NCI-H1417 (cell line): ENCODE measurements around the gene USO1.
"Not testable (repeated sequence)": the region's sequence is repeated elsewhere in the genome, so short reads cannot be mapped to it uniquely, and the experiment has no call there.

Experiments used
- DNase-seq, 3 experiments: peaks; one replicate each; lab custom pipeline; 2025; lab: John Stamatoyannopoulos, UW

Gene USO1

DNA sequence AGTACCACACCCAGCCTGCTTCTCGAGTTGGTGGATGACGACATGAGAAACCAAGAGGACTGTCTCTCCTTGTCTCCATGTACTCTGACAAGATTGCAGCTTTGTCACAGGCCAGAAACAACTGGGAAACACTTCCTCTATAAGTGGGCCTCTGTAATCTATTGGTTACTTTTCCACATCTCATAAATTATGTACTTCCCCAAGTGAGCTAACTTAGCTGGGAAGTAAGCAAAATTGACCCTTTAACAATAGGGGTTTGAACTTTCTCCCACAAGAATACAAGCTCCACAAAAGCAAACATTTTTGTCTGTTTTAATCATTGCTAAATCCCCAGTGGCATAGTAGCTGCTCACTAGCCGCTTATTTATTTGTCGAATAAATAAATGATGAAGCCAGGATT, 14.1 kb upstream of the USO1 start:
- no peak for DNase-seq

DNA sequence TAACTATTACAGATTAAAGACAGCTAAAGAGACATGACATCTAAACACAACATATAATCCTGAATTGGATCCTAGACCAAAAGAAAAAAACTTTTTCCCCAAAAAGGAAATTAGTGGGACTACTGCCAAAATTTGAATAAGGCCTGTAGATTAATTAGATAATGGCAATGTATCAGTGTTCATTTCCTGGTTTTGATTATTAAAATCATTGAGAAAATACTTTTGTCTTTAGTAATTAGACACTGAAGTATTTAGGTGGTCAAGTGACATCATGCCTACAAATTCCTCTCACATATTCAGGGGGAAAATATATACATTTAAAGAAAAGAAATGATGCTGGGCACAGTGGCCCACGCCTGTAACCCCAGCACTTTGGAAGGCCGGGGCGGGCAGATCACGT, 10.4 kb upstream of the USO1 start:
- no peak for DNase-seq

DNA sequence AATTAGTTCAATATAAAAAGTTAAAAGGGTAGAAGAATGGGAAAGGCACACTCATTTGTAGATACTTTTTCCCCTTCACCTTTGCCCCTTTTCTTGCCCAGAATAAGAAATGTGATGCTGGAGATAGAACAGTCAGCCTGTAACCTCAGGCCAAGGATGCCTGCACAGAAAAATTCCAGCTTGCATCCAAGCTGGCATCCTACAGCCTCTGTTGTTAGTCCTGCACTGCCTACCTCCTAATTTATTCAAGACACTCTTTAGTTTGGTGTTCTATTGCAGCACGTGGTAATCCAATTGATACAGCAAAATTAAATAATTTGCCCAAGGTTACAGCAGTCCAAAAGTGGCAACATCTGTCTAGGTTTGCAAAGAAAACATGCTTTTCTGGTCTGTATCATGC, 9.7 kb upstream of the USO1 start:
- no peak for DNase-seq

DNA sequence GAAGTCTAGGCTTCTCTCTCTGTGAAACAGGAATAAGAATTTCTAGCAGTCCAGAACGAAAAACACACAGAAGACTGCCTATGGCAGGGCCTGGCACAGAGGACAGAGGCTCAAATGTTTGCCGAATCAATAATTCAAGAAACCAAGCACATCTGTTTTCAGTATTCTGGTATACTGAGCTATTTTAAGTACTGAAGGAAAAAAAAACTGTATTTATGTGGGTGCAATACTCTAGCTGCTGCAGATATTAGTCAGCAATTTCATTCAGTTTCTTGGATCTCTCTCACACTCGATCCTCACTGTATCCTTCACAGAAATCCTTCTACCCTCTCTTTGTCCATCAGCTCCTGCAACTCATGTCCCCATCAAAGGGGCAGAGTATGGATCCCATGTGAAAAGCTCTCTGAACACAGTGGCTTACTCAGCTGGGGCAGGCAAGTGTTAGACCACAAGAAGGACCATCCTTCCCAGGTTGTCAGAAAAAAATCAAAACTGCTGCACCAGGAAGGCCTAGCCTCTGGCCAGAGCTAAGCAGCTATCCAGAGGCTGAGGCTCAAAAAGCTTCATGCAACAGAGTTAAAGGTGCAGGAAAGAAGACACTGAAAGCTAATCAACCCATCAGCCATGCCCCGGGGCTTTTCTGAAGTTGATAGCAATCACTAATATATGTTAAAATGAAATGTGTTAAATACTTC, 9.1 kb upstream of the USO1 start:
- no peak for DNase-seq

DNA sequence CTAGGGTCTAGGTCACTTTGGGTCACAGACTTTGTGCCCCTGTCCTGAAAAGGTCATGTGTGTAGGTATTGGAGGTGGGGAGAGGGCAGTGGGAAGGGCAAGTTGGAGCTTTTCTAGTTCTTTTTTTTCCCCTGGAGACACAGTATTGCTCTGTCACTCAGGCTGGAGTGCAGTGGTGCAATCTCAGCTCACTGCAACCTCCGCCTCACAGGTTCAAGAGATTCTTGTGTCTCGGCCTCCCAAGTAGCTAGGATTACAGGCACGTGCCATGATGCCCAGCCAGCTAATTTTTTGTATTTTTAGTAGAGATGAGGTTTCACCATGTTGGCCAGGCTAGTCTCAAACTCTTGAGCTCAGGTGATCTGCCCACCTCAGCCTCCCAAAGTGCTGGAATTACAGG, 8.3 kb upstream of the USO1 start:
- not testable (repeated sequence) for DNase-seq

DNA sequence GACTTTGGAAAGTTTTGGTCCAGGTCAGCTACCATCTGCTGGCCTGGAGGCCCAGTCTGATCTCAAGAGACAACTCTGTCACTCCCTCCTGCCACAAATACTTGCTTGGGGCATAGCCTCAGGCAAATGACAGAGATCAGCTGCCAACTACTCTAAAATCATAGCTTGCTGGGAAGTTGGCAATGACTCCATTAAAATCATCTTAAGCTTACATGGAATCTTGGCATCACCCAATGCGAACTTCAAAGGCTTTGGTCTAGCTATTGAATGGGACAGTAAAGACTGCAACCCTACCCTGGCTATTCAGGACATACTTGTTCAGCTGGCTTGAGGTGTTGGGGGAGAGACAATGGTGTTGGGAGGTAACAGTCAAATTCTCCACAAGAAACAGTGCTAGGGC, 7.0 kb upstream of the USO1 start:
- DNase-seq = no peak

DNA sequence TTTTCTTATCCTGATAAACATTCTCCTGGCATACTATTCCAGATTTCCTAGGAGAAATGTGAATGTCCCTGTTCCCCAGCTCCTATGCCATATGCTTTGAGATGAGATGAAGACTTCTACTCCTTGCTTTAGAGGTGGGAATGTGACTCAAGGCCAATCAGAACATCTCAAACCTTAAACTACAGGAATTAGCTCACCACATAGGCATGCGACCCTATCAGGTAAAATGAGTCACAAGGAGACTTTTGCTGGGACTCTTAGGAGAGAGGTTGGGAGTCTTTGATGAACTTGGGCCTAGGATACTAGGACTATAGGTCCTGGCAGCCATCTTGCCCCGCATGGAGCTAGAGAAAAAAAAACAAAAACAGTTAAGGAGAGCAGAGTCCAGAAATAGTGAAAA, 5.8 kb upstream of the USO1 start:
- no peak for DNase-seq

DNA sequence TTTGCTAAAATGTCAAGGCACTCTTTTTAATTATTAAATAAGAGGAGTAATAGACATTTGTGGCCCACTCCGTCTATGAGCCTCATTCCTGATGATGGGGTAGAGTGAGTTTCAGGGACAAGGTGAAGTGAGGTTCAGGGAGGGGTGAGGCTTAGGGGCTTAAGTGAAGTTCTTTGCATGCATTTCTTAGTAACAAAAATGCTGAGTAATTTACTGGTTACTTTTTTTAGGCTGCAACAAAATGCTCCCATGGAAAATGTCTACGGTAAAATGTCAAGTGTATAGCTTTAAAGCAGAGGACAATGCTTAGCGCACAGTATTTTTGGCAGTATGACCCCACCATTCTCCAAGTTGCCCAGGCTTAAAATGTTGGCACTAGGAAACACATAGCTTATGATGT, 2.0 kb upstream of the USO1 start:
- no peak for DNase-seq

DNA sequence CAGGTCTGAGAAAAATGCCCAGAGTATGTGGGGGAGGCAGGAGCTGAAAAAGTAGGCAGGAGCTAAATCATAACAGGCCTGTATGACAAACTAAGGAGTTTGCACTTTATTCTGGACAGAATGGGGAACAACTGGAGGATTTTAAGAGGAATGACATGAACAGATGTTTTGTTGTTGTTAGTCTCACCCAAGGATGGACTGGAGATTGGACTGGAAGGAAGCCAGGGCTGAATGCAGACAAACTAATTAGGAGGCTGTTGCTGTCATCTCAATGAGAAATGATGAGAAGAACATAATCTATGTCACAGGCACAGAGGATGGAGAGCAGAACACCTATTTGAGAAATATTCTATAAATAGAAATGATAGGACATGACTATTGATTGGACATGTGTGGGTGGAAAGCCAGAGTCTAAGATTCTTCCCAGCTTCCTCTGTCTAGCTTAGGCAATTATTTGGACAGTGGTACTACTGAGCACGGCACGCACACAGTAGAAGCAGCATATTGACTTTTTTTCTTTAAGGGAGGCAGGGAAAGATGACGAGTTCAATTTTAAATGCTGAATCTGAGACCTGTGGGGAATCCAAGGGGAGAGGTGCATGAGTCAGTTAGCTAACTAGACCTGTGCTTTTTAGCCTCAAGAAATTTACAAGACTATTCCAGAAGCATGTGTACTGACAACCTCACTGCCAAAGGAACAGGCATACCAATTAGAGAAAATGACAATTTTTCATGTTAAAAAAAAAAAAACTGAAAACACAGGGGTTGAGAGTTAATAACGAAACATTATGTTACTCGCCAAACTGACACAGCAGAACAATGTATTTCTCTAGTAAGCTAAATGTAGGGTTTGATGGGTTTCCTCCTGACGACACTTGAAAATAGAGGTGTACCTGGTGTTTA, 963 bp upstream of the USO1 start:
- peak in 2 of 3 experiments; percentile 42 to 70 for DNase-seq

DNA sequence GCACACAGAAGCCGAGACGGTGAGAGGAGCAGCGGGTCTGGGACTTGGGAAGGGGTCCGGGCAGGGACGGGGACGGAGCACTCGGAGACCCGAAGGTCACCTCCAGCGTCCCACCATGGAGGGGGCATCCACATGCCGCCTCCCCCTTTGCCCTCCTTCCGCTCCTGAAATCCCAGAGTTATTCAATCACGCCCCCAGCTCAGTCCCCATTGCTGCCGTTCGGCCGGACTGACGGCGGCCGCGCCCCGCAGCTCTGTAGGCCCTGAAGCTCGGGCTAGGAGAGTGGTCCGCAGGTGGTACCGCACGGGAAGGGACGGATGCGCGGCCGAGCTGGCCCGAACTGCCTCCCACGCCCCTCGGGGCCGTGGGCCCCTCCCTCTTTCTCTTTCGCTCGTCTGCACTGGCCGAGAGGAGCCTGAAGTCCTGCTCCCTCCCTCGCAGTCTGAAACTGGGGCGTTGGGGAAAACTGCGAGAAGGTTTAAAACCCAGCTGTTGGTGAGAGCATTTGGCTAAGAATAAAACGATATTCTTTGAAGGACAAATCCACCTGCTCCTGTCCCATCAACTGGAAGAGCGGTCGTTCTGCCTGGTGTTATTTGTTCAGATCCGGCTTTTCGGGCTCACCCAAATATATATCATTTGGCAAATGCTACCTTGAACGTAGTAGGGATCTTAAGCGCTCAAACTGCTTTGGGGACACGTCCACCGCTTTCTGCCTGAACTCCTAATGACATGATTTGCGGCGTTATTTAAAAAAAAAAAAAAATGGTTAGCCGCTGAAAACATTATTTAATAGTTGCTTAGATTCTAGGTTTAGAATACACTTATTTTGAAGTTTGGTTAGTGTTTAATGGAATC, 719 bp downstream of the USO1 start:
- peak; percentile 48 to 87 (median 84) for DNase-seq

DNA sequence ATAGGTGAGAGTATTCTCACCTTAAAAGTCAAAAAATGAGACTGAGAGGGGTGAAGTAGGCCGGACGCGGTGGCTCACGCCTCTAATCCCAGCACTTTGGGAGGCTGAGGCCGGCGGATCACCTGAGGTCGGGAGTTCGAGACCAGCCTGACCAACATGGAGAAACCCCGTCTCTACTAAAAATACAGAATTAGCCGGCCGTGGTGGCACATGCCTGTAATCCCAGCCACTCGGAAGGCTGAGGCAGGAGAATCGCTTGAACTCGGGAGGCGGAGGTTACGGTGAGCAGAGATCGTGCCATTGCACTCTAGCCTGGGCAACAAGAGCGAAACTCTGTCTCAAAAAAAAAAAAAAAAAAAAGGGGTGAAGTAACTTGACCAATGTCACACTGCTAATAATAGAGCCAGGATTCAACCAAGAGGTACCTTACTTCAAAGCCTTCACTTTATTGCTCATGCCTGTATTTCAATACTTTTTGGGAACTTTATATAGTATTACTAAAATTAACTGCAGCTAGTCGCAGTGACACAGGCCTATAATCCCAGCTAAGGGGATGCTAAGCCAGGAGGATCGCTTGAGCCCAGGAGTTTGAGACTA, 1.7 kb downstream of the USO1 start:
- not testable (repeated sequence) for DNase-seq

DNA sequence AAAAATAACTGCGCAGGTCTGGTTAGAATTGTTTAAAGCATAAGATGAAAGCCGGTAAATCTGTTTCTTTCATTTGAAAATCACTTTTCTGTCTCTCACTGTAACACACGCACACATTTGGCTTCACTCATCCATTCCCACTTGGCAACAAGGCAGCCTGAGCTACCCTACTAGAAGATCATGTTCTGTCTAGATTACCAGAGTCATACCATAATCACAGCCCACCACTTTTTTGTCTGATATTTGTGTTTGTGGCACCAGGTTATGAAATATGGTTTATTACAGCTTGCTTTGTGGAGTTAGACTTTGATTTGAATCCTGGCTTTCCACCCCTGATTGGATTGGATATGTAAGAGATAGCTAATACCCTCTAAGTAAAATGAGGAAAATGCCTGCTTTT, 2.2 kb downstream of the USO1 start:
- peak in 1 of 3 experiments; percentile 3 for DNase-seq

DNA sequence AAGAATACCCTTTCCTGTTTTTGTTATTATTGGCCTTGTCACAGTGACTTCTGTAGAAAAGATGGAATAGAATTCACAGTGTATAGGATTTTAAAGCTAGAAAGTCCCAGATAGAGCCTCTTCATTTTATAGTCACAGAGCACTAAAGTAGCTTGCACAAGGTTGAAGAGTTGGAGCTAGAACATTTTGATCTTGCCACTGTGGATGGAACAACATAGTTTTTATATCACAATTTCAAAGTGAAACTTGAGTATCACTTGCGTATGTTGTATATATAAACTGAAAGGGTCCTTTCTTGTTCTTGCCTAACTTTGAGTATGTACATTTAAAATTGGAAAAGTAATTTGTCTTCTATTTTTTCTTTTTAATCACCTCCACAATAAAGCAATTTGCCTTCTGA, 2.7 kb downstream of the USO1 start:
- DNase-seq = no peak

DNA sequence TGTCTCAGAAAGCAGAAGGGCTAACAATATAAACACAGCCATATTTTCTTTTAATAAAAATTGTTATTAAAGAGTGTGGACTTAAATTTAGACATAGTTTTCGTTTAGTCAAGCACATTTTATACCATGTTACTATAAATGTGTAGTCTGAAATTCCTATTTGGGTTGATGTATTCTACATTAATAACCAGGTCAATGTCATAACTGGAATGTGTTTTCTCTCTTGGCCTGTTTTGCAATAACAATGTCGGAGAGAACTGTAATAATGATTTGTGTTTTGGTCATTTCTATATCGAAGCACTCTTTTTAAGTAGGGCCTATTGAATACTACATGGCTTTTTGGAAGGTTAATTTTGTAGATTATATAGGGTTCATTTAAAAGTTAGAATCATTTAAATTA, 5.5 kb downstream of the USO1 start:
- no peak for DNase-seq

DNA sequence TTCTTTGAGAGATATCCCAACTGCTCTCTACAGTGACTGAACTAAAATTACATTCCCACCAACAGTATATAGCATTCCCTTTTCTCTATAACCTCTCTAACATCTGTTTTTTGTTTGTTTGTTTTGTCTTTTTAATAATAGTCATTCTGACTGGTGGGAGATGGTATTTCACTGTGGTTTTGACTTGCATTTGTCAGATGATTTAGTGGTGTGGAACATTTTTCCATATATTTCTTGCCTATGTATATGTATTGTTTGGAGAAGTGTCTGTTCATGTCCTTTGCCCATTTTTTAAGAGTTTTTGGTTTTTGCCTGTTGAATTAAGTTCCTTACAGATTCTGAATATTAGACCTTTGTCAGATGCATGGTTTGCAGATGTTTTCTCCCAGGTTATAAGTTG, 9.0 kb downstream of the USO1 start:
- no peak for DNase-seq

DNA sequence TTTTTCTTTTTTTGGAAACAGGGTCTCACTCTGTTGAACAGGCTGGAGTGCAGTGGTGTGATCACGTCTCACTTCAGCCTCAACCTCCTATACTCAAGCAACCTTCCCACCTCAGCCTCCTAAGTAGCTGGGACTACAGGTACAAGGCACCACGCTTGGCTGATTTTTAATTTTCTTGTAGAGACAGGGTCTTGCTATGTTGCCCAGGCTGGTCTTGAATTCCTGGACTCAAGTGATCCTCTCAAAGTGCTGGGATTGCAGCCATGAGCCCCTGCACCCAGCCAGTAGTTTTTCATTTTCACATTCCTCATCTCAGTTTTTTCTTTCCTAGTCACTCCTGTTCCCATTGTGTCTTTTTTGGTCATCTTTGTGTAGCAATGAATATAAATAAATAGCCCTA, 11.1 kb downstream of the USO1 start:
- no peak for DNase-seq

DNA sequence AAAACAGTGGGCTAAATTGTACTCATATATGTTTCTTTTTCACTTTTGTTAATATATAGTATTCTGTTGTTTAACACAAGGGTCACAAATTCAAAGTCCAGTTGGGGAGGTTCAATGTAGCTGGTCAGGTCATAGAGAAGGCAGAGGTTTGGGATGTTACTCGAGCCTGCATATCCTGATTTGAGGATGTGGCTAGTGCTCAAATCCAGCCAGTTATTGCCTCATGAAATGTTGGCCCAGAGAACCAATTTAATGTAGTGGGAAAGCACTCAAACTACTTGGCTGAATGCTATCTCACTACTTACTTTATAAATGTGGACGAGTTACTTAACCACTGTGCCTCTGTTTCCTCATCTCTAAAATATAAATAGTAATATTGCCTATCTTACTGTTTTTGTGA, 12.5 kb downstream of the USO1 start:
- no peak for DNase-seq

DNA sequence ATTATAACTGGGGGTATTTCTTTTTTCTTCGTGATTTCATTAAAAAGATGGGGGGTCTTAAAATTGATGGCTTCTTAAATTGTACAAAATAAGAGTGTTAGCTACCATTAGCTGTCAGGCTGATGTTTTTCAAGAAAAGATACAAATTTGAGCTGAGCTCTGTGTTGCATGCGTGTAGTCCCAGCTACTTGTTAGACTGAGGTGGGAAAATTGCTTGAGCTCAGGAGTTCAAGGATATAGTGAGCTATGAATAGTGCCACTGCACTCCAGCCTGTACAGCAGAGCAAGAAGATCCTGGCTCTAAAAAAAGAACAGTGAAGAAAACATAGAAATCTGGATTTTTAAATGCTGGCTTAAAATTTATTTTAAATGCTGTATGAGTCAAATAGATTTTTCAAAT, 13.0 kb downstream of the USO1 start:
- no peak for DNase-seq

DNA sequence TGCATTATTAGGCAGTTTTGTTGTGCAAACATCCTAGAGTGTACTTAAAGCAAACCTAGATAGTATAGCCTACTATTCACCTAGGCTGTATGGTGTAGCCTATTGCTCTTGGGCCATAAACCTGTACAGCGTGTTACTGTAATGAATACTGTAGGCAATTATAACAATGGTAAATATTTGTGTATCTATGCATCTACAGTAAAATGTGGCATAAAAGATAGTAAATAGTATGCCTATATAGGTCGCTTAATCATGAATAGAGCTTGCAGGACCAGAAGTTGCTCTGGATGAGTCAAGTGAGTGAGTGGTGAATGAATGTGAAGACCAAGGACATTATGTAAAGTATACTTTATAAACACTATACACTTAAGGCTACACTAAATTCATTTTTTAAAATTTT, 16.6 kb downstream of the USO1 start:
- DNase-seq = peak in 1 of 3 experiments; percentile 12

DNA sequence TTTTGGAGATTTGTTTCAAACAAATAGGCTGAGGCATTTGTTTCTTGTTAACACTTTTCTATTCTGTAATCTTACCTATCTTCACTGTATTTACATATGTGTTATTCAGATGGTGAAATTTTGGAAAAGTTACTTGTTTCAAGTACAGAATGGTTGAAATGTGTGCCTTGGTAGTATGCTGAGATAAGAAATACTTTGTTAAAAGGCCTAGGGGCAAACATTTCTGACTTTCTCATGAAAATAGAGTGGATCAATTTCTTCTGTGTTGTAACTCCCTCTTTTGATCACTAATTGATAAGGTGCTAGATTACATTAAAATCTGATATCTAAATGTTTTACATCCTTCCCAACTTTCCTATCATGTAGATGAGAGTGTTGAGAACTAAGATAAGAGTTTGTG, 18.1 kb downstream of the USO1 start:
- no peak for DNase-seq

DNA sequence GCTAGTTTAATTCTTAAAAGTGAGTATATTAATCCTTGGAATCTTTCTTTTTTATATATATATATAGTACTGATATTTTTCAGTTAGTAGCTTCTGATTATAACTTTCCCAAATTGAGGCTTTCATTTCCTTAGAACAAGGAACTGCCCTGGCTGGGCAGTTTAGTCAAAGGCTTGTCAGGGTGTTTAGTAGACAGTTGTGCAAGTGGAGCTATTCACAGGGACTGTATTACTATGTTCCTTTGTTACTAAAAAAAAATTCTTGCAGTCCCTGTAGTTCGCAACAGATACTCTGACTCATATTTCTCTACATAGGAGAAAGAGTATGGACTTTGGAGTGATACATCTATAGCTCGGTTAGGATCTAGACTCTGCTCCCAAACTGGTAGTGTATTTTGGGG, 20.8 kb downstream of the USO1 start:
- DNase-seq = no peak

DNA sequence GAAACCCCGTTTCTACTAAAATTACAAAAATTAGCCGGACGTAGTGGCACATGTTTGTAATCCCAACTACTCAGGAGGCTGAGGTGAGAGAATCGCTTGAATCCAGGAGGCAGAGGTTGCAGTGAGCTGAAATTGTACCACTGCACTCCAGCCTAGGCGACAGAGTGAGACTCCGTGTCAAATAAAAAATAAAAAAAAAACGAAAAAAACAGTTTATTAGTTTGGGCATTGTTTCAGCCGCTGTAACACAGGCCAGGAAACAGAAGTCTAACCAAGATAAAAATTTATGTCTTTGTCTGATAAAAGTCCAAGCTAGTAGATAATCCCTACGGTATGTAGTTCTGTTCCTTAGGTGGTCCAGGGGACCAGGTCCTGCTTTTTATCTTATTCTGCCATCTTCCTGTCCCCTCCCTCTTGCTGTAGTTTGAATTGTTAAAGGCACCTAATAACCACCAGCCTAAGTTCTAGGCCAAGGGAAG, 21.4 kb downstream of the USO1 start:
- no peak for DNase-seq
